CD4-positive, alpha-beta T cell treated with Interleukin-6 at 100 ng/mL for 8 hours (primary cell): ENCODE results near the gene MAGI2.
"Not testable (repeated sequence)": the region's sequence is repeated elsewhere in the genome, so short reads cannot be mapped to it uniquely, and the experiment has no call there.

ENCODE experiments used
- DNase-seq: peaks from one replicate; pipeline ENCODE4 v3.0.0-alpha.2; 2020; ENCODE audit warnings: mixed read lengths, low spot score

MAGI2 gene

DNA sequence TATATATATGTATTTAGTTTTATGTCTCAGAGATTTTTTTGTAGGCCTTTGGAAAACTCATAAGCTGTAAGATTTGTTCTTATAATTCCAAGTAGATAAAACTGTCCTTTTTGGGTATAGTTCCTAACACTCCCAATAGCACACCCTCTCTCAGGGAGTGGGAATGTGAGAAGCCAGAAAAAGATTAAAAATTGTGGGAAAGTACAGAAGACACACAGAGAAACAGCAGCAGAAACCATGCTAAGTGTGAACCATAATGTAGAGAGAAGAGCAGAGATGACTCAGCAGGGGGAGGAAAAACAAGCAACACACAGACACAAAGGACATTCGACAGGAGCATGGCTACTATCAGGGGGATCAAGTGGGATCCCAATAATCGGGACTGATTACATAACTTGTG lies 401.6 kb downstream of the MAGI2 start:
- no peak for DNase-seq

DNA sequence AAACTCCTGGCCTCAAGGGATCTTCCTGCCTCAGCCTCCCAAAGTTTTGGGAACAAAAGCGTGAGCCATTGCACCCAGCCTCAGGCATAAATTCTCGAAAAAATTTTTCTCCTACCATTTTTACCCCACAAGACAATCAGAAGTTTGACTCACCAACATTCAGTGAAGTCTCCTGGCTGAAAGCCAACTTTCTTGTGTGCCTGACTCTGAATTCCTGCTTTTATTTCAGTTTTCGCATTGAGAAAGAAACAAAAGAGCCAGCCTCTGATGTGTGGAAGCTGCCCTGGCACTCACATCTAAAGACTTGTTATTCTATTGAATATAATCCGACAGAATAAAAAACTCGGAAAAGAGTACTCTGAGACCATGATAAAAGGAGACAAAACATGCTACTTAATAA lies 402.9 kb downstream of the MAGI2 start:
- DNase-seq, result no peak

DNA sequence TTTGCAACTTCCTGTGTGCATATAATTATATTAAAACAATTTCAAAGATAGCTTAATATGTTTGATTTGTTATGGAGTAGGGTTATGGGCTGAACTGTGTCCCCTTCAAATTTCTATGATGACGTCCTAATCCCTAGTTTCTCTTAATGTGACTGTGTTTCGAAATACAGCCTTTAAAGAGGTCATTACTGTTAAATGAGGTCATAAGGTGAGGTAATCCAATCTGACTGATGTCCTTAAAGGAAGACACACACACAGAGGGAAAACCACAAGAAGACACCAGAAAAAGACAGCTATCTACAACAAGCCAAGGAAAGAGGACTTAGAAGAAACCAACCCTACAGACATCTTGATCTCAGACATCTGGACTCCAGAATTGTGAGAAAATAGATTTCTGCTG lies 407.4 kb downstream of the MAGI2 start:
- no peak for DNase-seq

DNA sequence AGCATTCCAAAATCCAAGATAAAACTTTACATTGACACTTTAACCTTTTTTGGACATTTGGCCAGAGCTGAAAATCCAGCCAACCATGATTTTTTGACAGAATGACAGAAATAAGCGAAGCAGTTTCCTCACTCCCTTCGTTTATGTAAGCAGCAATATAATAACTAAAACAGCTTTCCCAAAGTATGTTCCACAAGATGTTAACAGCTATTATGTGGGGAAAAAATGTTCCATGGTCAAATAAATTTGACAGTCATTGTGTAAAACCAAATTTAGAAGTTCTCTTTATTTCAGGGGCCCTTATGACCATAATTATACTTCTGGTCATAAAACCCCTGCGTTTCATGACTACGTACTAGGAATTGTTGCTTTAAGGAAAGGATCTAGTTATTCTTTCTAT lies 416.5 kb downstream of the MAGI2 start:
- DNase-seq, result no peak

DNA sequence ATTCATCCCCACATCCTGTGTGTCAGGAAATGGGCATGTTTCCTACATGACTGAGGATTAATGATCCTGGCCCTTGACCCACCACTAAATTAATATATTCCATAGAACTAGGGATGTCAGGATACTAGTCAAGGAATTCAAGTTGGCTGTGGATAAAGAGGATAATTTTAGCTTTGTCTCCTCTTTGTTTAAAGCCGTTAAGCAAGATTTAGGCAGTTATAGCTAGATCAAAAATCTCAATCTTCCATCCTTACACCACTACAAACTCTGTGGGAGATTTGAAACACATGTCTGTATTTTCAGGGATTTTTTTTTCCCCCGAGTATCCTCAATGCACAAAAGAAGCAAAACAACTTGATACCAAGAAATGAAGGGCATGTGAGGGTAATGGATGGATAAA lies 417.1 kb downstream of the MAGI2 start:
- no peak for DNase-seq

- no peak for DNase-seq
Measured at GRCh38 chr7:79035858-79036257, 417.6 kb downstream of the MAGI2 start.

- DNase-seq, result no peak
Measured at GRCh38 chr7:79034730-79035129, 418.7 kb downstream of the MAGI2 start.

DNA sequence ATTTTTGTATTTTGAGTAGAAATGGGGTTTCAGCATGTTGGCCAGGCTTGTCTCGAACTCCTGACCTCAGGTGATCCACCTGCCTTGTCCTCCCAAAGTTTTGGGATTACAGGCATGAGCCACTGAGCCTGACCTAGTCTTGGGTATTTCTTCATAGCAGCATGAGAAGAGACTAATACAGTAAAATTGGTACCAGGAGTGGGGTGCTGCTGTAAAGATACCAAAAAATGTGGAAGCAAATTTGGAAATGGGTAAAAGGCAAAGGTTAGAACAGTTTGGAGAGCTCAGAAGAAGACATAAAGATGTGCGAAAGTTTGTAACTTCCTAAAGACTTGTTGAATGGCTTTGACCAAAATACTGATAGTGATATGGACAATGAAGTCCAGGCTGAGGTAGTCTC lies 433.8 kb downstream of the MAGI2 start:
- not testable (repeated sequence) for DNase-seq

DNA sequence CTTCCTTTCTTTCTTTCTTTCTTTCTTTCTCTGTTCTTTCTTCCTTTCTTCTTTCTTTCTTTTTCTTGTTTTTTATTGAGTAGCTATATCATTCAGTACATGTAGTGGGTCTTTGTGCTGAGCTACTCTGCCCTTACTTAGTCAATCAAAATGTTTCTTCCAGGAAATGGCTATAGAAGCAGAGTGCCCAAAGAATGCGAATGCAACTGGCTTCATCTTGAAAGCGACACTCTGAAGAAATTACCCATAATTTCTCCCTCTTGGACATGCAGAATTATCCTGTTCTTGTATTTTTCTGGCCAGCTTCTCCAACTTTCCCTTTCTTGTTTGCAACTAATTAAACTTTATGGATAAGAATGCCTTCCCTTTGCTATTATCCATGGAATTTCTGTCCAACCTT lies 441.5 kb downstream of the MAGI2 start:
- no peak for DNase-seq

DNA sequence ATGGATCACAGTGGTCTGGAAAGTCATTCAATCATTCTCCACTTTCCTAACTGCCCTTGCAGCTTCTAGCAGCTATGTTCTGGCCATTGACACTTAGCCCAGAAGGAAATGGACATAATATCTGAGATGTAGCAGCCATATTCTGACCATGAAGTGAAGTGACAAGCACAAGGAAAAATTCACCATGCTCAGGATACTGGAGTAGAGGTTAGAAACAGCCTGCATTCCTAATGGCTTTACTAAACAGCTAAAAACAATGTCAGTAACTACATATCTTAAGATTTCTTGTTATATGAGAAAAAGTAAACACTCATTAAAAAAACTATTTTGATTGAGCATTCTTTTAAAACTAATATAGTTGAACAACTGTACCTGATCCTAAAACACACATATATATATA lies 443.8 kb downstream of the MAGI2 start:
- DNase-seq, result no peak

GRCh38 chr7:79008786-79009185 lies 444.7 kb downstream of the MAGI2 start:
- DNase-seq, result no peak

GRCh38 chr7:78996013-78996412 lies 457.5 kb downstream of the MAGI2 start:
- DNase-seq, result no peak

- no peak for DNase-seq
Measured at GRCh38 chr7:78993341-78993740, 460.1 kb downstream of the MAGI2 start.

DNA sequence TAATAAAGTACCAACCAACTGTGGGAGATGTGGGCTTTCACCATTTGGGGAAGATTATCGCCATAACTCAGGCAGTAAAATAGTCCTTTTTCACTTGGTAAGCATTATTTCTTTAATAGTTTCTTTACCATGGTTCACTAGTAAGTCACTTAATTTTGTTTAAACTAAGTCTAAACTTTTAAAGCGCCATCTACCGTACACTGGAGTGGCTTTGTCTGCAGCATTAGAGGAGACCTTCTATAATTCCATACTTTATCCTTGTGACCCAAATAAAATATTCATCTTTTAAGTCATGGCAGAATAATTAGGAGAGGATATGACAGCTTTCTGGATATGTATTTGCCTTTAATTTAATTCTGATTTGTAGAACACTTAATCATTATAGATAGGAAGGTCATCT lies 468.0 kb downstream of the MAGI2 start:
- no peak for DNase-seq

DNA sequence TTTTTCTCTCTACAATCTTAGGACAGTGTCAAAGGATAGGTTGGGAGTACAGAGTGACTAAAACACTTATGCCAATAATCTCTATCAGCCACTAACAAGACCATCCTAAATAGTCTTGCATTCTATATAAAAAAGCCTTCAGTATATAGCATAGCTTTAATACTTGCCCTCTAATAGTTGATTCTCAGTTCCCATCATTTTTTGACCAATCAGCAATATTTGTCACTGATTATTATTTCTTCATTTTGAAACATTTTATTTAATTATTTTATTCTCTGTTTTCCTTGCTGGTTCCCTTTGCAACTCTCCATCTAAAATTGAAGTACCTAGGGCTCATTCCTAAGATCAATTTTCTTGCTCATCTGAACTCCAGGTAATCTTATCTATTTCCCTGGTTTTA lies 470.0 kb downstream of the MAGI2 start:
- no peak for DNase-seq

GRCh38 chr7:78970440-78970916 lies 483.0 kb downstream of the MAGI2 start:
- no peak for DNase-seq

DNA sequence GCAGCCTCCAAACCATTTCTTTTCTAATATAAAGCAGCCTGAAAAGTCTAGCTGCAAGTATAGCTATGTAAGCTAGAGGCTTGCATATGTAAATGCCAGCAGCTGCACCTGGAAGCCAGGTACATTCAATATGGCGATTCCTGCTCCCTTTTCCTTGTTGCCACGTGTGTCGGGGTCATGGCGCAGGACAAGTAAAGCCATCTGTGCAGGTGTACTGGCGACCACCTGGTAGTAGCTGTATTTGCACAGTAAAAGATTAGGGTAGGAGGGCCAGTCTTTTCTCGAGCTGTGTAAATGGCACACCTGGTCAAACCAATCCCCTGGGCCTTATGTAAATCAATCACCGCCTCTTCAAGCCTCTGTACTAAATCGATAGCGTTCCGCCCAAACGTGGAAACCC lies 484.5 kb downstream of the MAGI2 start:
- DNase-seq, result no peak

GRCh38 chr7:78967561-78967960 lies 485.9 kb downstream of the MAGI2 start:
- DNase-seq, result not testable (repeated sequence)

DNA sequence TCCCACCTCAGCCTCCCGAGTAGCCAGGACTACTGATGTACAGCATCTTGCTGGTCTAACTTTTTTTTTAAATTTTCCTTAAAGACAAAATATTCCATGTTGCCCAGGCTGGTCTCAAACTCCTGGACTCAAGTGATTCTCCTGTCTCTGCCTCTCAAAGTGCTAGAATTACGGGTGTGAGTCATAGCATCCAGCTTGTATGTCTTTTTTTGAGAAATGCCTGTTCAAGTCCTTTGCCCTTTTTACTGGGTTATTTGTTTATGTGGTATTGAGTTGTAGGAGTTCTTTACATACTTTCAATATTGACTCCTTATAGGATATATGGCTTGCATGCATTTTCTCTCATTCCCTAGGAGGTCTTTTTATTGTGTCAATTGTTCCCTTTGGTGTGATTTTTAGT lies 486.4 kb downstream of the MAGI2 start:
- DNase-seq, result no peak

DNA sequence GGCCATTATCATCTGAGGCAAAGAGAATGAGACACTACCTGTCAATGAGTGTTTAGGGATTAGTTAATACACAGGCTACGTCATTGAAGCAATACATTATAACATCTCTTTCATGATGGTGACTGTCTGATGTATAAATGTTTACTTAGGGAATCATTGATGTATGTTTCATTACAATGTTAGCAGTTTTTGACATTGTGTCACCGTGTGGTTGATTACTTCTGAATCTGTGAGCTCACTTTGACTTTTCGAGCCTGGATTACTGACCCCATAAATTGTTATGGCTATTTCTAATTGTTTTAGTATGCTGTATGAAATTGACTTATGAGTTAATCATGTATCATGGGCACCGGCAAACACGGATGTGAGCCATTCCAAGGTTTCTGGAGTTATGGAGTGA lies 494.0 kb downstream of the MAGI2 start:
- DNase-seq, result no peak

DNA sequence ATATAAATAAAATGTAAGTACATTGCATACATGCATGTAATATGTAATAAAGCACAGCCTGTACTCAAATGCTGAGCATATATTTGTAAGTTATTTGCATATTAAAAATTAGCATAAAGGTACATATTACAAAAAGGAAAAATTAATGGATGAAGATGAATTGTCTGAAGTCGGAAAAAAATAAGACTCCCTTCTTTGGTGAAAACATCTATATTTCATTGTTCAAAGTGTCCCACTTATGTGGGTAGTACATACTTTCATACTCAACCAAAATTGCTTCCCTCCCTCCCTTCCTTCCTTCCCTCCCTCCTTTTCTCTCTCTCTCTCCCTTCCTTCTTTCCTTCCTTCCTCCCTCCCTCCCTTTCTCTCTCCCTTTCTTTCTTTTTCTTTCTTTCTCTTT lies 498.1 kb downstream of the MAGI2 start:
- DNase-seq, result no peak

DNA sequence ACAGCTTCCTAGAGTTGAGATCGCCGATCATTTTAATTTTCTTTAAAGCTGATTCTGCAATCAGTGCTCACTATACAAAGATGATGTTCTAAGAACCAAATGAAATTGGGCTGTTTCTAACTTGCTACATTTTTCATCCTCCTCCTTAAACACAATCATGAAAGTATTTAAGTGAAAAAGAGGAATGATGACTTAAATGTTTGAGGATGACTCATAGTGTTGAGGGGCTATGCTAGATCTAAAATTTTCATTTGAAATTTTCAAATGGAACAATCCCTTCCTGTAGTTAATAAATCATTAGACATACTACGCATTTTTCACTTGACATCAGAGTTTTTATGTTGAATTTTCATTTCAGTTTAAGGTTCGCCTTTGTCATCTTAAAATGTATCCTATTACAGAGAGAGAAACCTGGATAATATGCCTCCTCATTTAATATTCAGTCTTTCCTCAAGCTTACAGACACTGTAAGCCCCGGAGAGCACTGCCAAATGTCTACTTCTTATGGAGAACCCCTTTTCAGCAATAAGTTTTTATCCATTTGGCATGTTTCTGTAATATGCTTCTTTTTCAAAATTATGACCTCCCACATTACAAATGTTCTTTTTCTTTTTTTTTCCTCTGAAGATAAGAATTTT lies 499.6 kb downstream of the MAGI2 start:
- no peak for DNase-seq

DNA sequence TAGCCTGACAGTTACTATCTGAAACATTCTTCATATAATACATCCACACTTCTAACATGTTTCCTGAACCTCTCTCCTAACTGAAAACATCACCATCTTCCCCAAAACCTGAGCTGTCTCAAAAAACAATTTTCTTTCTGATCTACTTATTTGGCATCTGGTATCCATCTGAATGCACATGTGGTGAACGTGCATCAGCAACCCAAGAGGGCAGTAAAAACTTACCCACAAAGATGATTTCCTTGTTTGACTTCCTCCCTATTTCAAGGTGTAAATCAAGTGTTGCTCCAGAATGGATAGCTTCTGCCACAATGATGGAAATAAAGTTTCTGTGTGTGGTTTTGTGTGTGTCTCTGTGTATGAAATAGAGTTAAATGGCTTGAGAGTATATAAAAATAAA lies 500.4 kb downstream of the MAGI2 start:
- DNase-seq, result no peak

DNA sequence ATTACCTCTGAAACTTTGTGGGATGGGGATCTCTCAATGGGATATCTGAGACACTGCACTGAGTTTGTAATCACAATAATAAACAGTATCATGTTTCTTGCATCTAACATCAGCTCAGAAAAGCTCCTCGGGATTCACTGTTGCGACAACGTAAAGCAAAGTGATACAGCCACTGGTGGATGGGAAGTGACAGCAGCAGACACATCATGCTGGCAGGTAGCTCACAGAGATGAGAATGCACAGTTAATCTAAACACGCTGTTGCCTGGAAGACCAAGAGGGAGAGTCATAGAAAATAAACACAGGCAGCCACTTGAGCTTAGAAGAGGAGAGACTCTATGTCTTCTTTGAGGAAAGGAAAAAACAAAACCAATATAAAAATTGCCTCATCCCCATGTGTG lies 513.8 kb downstream of the MAGI2 start:
- no peak for DNase-seq

DNA sequence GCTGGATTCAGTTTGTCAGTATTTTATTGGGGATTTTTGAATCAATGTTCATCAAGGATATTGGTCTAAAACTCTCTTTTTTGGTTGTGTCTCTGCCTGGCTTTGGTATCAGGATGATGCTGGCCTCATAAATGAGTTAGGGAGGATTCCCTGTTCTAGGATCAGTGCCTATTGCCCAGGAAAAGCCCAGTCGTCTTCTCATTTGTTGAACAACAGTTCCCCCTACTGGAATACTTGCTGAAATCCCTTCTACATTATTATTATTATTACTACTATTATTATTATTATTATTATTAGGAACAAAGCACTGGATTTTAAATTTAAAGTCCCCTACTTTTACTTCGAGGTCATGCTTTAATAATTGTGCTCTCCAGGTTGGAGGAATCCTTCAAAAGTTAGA lies 528.9 kb downstream of the MAGI2 start:
- DNase-seq, result no peak
